NCI-H510A treated with DMSO at 0.1 percent for 48 hours (cell line): ENCODE results near the gene GPX6.
"Not testable (repeated sequence)": the region's sequence is repeated elsewhere in the genome, so short reads cannot be mapped to it uniquely, and the experiment has no call there.

Source experiments
- DNase-seq: peaks from one replicate; lab custom pipeline; 2025; lab: John Stamatoyannopoulos, UW

GPX6 gene

GRCh38 chr6:28525496-28526039, 10.0 kb upstream of the GPX6 start, which contains the start of gene GPX5:
Gene GPX5, plus strand, starts transcription at chr6:28525881. Its CDS starts 133 bp downstream, at chr6:28526014.
- DNase-seq: no peak

- DNase-seq: no peak
Measured at GRCh38 chr6:28523241-28523622, 7.6 kb upstream of the GPX6 start.

- no peak for DNase-seq
Measured at GRCh38 chr6:28522594-28523240, 7.1 kb upstream of the GPX6 start.

- DNase-seq: no peak
Measured at GRCh38 chr6:28517964-28518363, 2.4 kb upstream of the GPX6 start.

GRCh38 chr6:28512387-28512786, 3.2 kb downstream of the GPX6 start:
- DNase-seq: not testable (repeated sequence)

GRCh38 chr6:28511628-28512300, 3.8 kb downstream of the GPX6 start:
- no peak for DNase-seq

GRCh38 chr6:28506807-28507475, 8.7 kb downstream of the GPX6 start:
- DNase-seq: no peak

- DNase-seq: no peak
Measured at GRCh38 chr6:28505733-28506132, 9.9 kb downstream of the GPX6 start.

- DNase-seq: not testable (repeated sequence)
Measured at GRCh38 chr6:28502709-28503305, 12.8 kb downstream of the GPX6 start.

GRCh38 chr6:28502136-28502535, 13.5 kb downstream of the GPX6 start:
- not testable (repeated sequence) for DNase-seq

- DNase-seq: no peak
Measured at GRCh38 chr6:28501259-28501658, 14.3 kb downstream of the GPX6 start.

- no peak for DNase-seq
Measured at GRCh38 chr6:28497893-28498292, 17.7 kb downstream of the GPX6 start.

- no peak for DNase-seq
Measured at GRCh38 chr6:28497306-28497705, 18.3 kb downstream of the GPX6 start.

GRCh38 chr6:28496099-28496779, 19.4 kb downstream of the GPX6 start:
- DNase-seq: no peak

GRCh38 chr6:28491984-28492317, 23.6 kb downstream of the GPX6 start:
- no peak for DNase-seq

- DNase-seq: no peak
Measured at GRCh38 chr6:28490205-28490890, 25.2 kb downstream of the GPX6 start.

- DNase-seq: no peak
Measured at GRCh38 chr6:28489366-28490204, 26.0 kb downstream of the GPX6 start.

GRCh38 chr6:28488916-28489365, 26.7 kb downstream of the GPX6 start:
- DNase-seq: no peak

- DNase-seq: no peak
Measured at GRCh38 chr6:28486988-28487742, 28.4 kb downstream of the GPX6 start.

- no peak for DNase-seq
Measured at GRCh38 chr6:28486533-28486932, 29.1 kb downstream of the GPX6 start.
